Measurements from ENCODE around the gene ABCA4.

The ABCA4 gene

DNA sequence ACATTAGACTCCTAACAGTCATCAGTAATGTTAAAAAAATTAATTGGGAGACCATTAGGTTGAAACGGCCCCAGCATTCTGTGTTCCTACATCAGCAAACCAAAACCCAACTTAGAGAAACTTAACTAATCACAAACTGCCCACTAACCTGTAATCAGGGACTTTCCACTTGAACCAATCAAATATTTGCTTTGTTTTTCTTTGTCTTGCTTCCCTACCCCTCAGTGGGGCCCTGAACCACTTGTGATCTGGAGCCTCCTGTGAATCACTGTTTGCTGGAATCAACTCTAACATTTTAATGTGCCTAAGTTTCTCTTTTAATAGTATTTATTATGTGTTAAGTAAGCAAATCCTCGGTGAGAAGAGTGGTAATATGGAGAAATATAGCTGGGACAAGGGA is 64.0 kb downstream of the ABCA4 start:
- no peak for DNase-seq
- no peak overlapping the region for H3K4me3 ChIP-seq (ENCODE audit: low read depth in 1 of 2, low read length in 2 of 2)
- H3K27ac ChIP-seq (ENCODE audit: low read length): no peak overlapping the region
- no peaks in the 10 kb centered on the region for H3K4me1 ChIP-seq (ENCODE audit: insufficient read depth, low read length)
- H2AFZ ChIP-seq (ENCODE audit: low read depth, low read length): no peak overlapping the region
- no peak overlapping the region for H3K9ac ChIP-seq (ENCODE audit: low read depth, low read length)
- no peaks in the 10 kb centered on the region for H3K36me3 ChIP-seq (ENCODE audit: insufficient read depth, low read length)
- no peaks in the 10 kb centered on the region for H4K20me1 ChIP-seq (ENCODE audit: insufficient read depth, low read length)
- no peaks in the 10 kb centered on the region for H3K27me3 ChIP-seq (ENCODE audit: insufficient read depth, low read length, poor library complexity)
- H3K79me2 ChIP-seq (ENCODE audit: insufficient read depth, low read length): no peaks in the 10 kb centered on the region
- TF ChIP-seq, protein P1, sequence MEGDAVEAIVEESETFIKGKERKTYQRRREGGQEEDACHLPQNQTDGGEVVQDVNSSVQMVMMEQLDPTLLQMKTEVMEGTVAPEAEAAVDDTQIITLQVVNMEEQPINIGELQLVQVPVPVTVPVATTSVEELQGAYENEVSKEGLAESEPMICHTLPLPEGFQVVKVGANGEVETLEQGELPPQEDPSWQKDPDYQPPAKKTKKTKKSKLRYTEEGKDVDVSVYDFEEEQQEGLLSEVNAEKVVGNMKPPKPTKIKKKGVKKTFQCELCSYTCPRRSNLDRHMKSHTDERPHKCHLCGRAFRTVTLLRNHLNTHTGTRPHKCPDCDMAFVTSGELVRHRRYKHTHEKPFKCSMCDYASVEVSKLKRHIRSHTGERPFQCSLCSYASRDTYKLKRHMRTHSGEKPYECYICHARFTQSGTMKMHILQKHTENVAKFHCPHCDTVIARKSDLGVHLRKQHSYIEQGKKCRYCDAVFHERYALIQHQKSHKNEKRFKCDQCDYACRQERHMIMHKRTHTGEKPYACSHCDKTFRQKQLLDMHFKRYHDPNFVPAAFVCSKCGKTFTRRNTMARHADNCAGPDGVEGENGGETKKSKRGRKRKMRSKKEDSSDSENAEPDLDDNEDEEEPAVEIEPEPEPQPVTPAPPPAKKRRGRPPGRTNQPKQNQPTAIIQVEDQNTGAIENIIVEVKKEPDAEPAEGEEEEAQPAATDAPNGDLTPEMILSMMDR (IDR thresholded peaks at IDR 0.05; ENCODE audit: borderline replicate concordance, extremely low read depth, low read length, poor library complexity, severe bottlenecking): no peak
- TF ChIP-seq EZH2 (IDR thresholded peaks at IDR 0.05; ENCODE audit: borderline replicate concordance, low read depth, low read length, severe bottlenecking): no peak
- H3K9me3 ChIP-seq (ENCODE audit: insufficient read depth, low read length, severe bottlenecking): no peaks in the 10 kb centered on the region
- H3K4me2 ChIP-seq (ENCODE audit: insufficient read depth, low read length): no peak overlapping the region
- no peak for ATAC-seq (ENCODE audit: insufficient read depth, low read depth)

DNA sequence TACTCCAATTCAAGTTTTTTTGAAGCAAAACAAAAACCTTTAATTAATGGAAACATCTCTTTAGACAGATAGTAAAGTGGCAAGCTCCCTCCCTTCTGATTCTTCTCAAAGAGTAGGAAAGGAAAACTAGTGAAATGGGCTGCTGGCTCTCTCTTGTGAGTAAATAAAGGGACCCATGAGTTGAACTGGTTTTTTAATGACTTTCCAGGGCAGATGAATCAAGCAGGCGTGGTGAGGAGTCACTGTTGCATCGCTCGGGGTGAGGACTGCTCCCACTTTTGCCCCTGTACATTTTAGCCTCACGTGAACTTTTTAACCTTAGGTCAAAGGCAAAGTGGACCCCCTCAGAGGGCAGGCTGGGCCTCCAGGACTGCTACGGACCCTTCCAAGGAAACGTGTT is 64.8 kb downstream of the ABCA4 start:
- H3K36me3 ChIP-seq (ENCODE audit: insufficient read depth, low read length): no peaks in the 10 kb centered on the region
- no peak for ATAC-seq (ENCODE audit: insufficient read depth, low read depth)
- no peaks in the 10 kb centered on the region for H3K4me1 ChIP-seq (ENCODE audit: insufficient read depth, low read length)
- H3K9me3 ChIP-seq (ENCODE audit: insufficient read depth, low read length, severe bottlenecking): no peaks in the 10 kb centered on the region
- no peak overlapping the region for H3K9ac ChIP-seq (ENCODE audit: low read depth, low read length)
- H3K4me2 ChIP-seq (ENCODE audit: insufficient read depth, low read length): no peak overlapping the region
- H3K4me3 ChIP-seq (ENCODE audit: low read depth in 1 of 2, low read length in 2 of 2): no peak overlapping the region
- DNase-seq: no peak
- no peaks in the 10 kb centered on the region for H4K20me1 ChIP-seq (ENCODE audit: insufficient read depth, low read length)
- H3K27ac ChIP-seq (ENCODE audit: low read length): no peak overlapping the region
- TF ChIP-seq EZH2 (IDR thresholded peaks at IDR 0.05; ENCODE audit: borderline replicate concordance, low read depth, low read length, severe bottlenecking): no peak
- TF ChIP-seq, protein P1 (IDR thresholded peaks at IDR 0.05; ENCODE audit: borderline replicate concordance, extremely low read depth, low read length, poor library complexity, severe bottlenecking): no peak
- no peaks in the 10 kb centered on the region for H3K79me2 ChIP-seq (ENCODE audit: insufficient read depth, low read length)
- no peak overlapping the region for H2AFZ ChIP-seq (ENCODE audit: low read depth, low read length)
- H3K27me3 ChIP-seq (ENCODE audit: insufficient read depth, low read length, poor library complexity): no peaks in the 10 kb centered on the region

DNA sequence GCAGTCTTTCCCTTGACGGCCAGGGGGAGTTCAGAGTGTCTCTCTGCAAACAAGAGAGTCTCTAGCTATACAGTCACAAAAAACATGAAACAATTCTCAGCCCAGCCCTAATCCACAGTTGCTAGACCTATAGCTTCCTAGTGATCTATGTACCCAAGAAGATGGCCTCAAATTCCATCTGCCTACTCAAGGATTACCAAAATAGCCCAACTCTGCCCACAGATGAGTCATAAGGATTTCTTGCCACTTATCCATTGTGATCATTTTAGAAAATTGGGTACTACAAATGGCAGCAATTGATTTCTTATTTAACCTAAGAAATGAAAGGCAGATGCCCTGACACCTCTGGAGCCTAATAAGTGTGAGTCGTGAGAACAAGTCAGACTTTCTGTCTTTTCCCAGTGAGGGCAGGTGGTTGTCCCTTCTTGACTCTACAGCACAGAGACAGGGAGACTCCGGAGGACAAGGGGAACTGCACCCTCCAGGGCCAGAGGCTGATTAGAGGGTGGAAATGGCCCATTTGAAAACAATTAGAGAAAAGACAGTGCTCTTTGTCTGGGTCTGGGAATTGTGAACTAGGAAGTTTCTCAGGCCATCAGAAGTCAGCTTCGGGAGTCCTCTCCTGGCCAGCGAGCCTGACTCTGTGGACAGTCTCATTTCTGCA is 65.4 kb downstream of the ABCA4 start:
- Histone ChIP-seq H3K4me3 (ENCODE audit: low read depth in 1 of 2, low read length in 2 of 2) (no peak overlapping the region), H3K4me2 (ENCODE audit: insufficient read depth, low read length) (no peak overlapping the region), H3K36me3 (ENCODE audit: insufficient read depth, low read length) (no peaks in the 10 kb centered on the region), H2AFZ (ENCODE audit: low read depth, low read length) (no peak overlapping the region), H3K9me3 (ENCODE audit: insufficient read depth, low read length, severe bottlenecking) (no peaks in the 10 kb centered on the region), H3K27me3 (ENCODE audit: insufficient read depth, low read length, poor library complexity) (no peaks in the 10 kb centered on the region), H3K9ac (ENCODE audit: low read depth, low read length) (no peak overlapping the region), H3K27ac (ENCODE audit: low read length) (no peak overlapping the region), H4K20me1 (ENCODE audit: insufficient read depth, low read length) (no peaks in the 10 kb centered on the region), H3K4me1 (ENCODE audit: insufficient read depth, low read length) (no peaks in the 10 kb centered on the region), H3K79me2 (ENCODE audit: insufficient read depth, low read length) (no peaks in the 10 kb centered on the region)
- TF ChIP-seq, protein P1 (IDR thresholded peaks at IDR 0.05; ENCODE audit: borderline replicate concordance, extremely low read depth, low read length, poor library complexity, severe bottlenecking): no peak
- TF ChIP-seq EZH2 (IDR thresholded peaks at IDR 0.05; ENCODE audit: borderline replicate concordance, low read depth, low read length, severe bottlenecking): no peak
- no peak for ATAC-seq (ENCODE audit: insufficient read depth, low read depth)
- DNase-seq: no peak

Data from DND-41 (cell line).